GM23338 (cell line): ENCODE data around the gene HMGCS2. TPM values are rescaled to one million over a fixed set of nuclear protein-coding genes. Genes with fewer than 3 reads are reported as not detected.

Experiments
- ATAC-seq: fragments of 200-7000 bp; cut with Tn5 transposase; 3 replicates; pipeline ENCODE4 v1.9.1; 2020
- DNase-seq: peaks from one replicate; pipeline ENCODE4 v3.0.0-alpha.2; 2015; ENCODE audit warnings: low spot score
- H2AFZ ChIP-seq: fragments of 200-600 bp; sonication (generic); 2 replicates; pipeline ENCODE4 v1.8.0; 2016; ENCODE audit warnings: antibody characterized with exemption, mild to moderate bottlenecking, moderate library complexity
- H3F3A ChIP-seq: fragments of 200-600 bp; sonication (generic); replicated peaks from 2 replicates; pipeline ENCODE4 v1.8.0; 2017; ENCODE audit warnings: antibody characterized with exemption, mixed run types, low read depth
- H3K27ac ChIP-seq: fragments of 200-600 bp; sonication (generic); 2 replicates; pipeline ENCODE4 v1.6.1; 2016; ENCODE audit warnings: low read depth
- H3K27me3 ChIP-seq: fragments of 200-600 bp; sonication (generic); 2 replicates; pipeline ENCODE4 v1.8.0; 2016; ENCODE audit warnings: mild to moderate bottlenecking, mixed run types, moderate library complexity; ENCODE audit not compliant: insufficient read depth
- H3K36me3 ChIP-seq: fragments of 200-600 bp; sonication (generic); 2 replicates; pipeline ENCODE4 v1.8.0; 2016; ENCODE audit warnings: mild to moderate bottlenecking; ENCODE audit not compliant: insufficient read depth
- H3K4me1 ChIP-seq: fragments of 200-600 bp; sonication (generic); 2 replicates; pipeline ENCODE4 v1.8.0; 2016; ENCODE audit warnings: mild to moderate bottlenecking, moderate library complexity; ENCODE audit not compliant: insufficient read depth
- H3K4me2 ChIP-seq: fragments of 200-600 bp; sonication (generic); 2 replicates; pipeline ENCODE4 v1.7.1; 2017; ENCODE audit warnings: mixed run types
- H3K4me3 ChIP-seq: fragments of 200-600 bp; sonication (generic); 2 replicates; pipeline ENCODE4 v1.6.1; 2016; ENCODE audit warnings: mixed run types
- H3K79me2 ChIP-seq: fragments of 200-600 bp; sonication (generic); replicated peaks from 2 replicates; pipeline ENCODE4 v1.8.0; 2017; ENCODE audit warnings: mild to moderate bottlenecking; ENCODE audit not compliant: insufficient read depth
- H3K9me2 ChIP-seq: fragments of 200-600 bp; sonication (generic); 2 replicates; pipeline ENCODE4 v1.8.0; 2017; ENCODE audit not compliant: insufficient read depth
- H4K20me1 ChIP-seq: fragments of 200-600 bp; sonication (generic); replicated peaks from 2 replicates; pipeline ENCODE4 v1.8.0; 2017; ENCODE audit warnings: mild to moderate bottlenecking; ENCODE audit not compliant: insufficient read depth
- H3K27ac Mint-ChIP-seq: 2 replicates; pipeline ENCODE4 v1.8.0; 2020; ENCODE audit warnings: inconsistent platforms, mild to moderate bottlenecking, moderate library complexity, mixed read lengths
- H3K27me3 Mint-ChIP-seq: 3 replicates; pipeline ENCODE4 v1.8.0; 2022; ENCODE audit warnings: low read depth, mild to moderate bottlenecking, moderate library complexity, mixed read lengths, inconsistent platforms; ENCODE audit not compliant: insufficient read depth, poor library complexity
- H3K36me3 Mint-ChIP-seq: 3 replicates; pipeline ENCODE4 v1.8.0; 2021; ENCODE audit warnings: low read depth, mild to moderate bottlenecking, inconsistent platforms, moderate library complexity, mixed read lengths
- H3K4me1 Mint-ChIP-seq: 3 replicates; pipeline ENCODE4 v1.8.0; 2020; ENCODE audit warnings: mild to moderate bottlenecking, inconsistent platforms, mixed read lengths
- H3K4me3 Mint-ChIP-seq: 3 replicates; pipeline ENCODE4 v1.8.0; 2021; ENCODE audit warnings: moderate library complexity, mild to moderate bottlenecking, inconsistent platforms, mixed read lengths
- H3K9me3 Mint-ChIP-seq: 3 replicates; pipeline ENCODE4 v1.8.0; 2020; ENCODE audit warnings: moderate library complexity, mild to moderate bottlenecking, inconsistent platforms, mixed read lengths
- EZH2phosphoT487 ChIP-seq: fragments of 200-600 bp; sonication (generic); IDR thresholded peaks from one replicate; pipeline ENCODE4 v1.8.1; 2018; ENCODE audit warnings: antibody characterized with exemption; ENCODE audit not compliant: unreplicated experiment
- REST ChIP-seq: IDR thresholded peaks from one replicate; pipeline ENCODE4 v1.6.1; 2018; ENCODE audit warnings: antibody characterized with exemption; ENCODE audit not compliant: unreplicated experiment
- polyA plus RNA-seq: library from polyadenylated mRNA; unstranded; fragments of >200 nt; fragmentation: Nextera tagmentation; extraction: Ambion mirVana; gene quantifications from 2 replicates; pipeline ENCODE4 v1.2.1, GENCODE V29; 2016
- total RNA-seq: library from RNA; depleted of rRNA; stranded (reverse); fragments of >200 nt; shearing (Covaris generic); gene quantifications from 2 replicates; pipeline ENCODE4 v1.2.3, GENCODE V29; 2014
- TF ChIP-seq, protein P1 (sequence below): fragments of 250-450 bp; sonication (Bioruptor Pico); IDR thresholded peaks from 2 replicates; pipeline ENCODE4 v1.5.0; 2020; ENCODE audit warnings: mild to moderate bottlenecking, moderate library complexity

HMGCS2 gene
- total and polyA plus RNA-seq, 2 experiments from 2014 or later = not detected

DNA sequence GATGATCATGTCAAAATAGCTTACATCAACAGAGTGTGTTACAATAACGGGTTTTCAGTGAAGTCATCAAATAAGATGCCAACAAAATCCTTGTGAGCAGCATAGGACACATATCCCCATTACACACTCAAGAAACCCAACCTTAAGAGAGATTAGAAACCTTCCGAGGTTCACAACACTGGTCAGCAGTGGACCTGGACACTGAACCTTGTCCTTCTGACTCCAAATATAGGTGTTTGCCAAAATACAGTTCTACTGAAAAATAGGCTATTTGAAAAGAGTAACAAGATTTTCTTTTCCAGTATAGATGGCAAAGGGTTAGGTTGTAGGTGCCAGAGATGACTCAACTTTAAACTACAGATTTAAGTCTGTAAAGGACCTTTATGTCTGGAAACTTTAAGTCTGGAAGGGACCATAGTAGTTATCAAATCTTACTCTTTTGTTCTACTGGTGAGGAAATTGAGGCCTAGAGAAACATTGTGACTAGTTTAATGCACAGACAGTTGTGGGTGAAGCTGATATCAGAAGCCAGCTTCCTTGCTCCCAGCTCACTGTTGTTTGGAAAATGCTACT is 43.4 kb upstream of the HMGCS2 start:
- no peaks in the 10 kb centered on the region for H3K36me3 Mint-ChIP-seq
- no peaks in the 10 kb centered on the region for H4K20me1 ChIP-seq

DNA sequence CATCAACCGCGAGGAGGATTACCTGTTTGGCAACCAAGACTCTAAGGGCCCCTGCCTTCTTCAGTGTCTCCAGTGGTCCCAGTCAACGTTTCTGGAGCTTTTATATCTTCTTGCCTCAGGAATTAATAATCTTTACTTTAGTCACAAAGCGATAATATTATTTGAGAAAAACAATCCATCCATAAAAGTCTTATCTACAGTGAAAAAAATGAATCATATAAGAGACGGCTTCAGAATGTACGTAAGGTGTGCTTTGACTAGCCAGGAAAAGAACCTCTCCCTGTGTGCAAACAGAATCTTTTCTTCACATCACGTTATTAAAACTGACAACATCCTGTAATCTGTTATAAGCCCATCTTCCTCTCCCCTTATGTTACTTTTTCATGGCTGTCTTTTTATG is 42.7 kb upstream of the HMGCS2 start, which contains the start of gene REG4:
Gene REG4 (minus strand): TSS at position 74 of the 400 bp plus-strand sequence. CDS start 2,691 bp downstream, outside the sequence.
- no peak for DNase-seq
- no peaks in the 10 kb centered on the region for H3K27me3 Mint-ChIP-seq
- H3K4me1 ChIP-seq = no peaks in the 10 kb centered on the region
- H3F3A ChIP-seq = no peaks in the 10 kb centered on the region
- H3K27ac Mint-ChIP-seq = no peak within 1 kb of the TSS
- no peak within 1 kb of the TSS for H3K4me3 Mint-ChIP-seq
- ATAC-seq = no peak
- H3K9me3 Mint-ChIP-seq = no peaks in the 10 kb centered on the region
- H3K4me1 Mint-ChIP-seq = no peaks in the 10 kb centered on the region
- no peak within 1 kb of the TSS for H2AFZ ChIP-seq
- no peaks in the 10 kb centered on the region for H3K36me3 Mint-ChIP-seq
- no peaks in the 10 kb centered on the region for H4K20me1 ChIP-seq
- H3K27me3 ChIP-seq = no peaks in the 10 kb centered on the region
- no peaks in the 10 kb centered on the region for H3K79me2 ChIP-seq
- H3K27ac ChIP-seq = no peak within 1 kb of the TSS
- H3K4me2 ChIP-seq = no peak within 1 kb of the TSS
- H3K4me3 ChIP-seq = no peak within 1 kb of the TSS
- H3K9me2 ChIP-seq = no peaks in the 10 kb centered on the region
- H3K36me3 ChIP-seq = no peaks in the 10 kb centered on the region
- TF ChIP-seq EZH2phosphoT487 = no peak
- TF ChIP-seq, protein P1, sequence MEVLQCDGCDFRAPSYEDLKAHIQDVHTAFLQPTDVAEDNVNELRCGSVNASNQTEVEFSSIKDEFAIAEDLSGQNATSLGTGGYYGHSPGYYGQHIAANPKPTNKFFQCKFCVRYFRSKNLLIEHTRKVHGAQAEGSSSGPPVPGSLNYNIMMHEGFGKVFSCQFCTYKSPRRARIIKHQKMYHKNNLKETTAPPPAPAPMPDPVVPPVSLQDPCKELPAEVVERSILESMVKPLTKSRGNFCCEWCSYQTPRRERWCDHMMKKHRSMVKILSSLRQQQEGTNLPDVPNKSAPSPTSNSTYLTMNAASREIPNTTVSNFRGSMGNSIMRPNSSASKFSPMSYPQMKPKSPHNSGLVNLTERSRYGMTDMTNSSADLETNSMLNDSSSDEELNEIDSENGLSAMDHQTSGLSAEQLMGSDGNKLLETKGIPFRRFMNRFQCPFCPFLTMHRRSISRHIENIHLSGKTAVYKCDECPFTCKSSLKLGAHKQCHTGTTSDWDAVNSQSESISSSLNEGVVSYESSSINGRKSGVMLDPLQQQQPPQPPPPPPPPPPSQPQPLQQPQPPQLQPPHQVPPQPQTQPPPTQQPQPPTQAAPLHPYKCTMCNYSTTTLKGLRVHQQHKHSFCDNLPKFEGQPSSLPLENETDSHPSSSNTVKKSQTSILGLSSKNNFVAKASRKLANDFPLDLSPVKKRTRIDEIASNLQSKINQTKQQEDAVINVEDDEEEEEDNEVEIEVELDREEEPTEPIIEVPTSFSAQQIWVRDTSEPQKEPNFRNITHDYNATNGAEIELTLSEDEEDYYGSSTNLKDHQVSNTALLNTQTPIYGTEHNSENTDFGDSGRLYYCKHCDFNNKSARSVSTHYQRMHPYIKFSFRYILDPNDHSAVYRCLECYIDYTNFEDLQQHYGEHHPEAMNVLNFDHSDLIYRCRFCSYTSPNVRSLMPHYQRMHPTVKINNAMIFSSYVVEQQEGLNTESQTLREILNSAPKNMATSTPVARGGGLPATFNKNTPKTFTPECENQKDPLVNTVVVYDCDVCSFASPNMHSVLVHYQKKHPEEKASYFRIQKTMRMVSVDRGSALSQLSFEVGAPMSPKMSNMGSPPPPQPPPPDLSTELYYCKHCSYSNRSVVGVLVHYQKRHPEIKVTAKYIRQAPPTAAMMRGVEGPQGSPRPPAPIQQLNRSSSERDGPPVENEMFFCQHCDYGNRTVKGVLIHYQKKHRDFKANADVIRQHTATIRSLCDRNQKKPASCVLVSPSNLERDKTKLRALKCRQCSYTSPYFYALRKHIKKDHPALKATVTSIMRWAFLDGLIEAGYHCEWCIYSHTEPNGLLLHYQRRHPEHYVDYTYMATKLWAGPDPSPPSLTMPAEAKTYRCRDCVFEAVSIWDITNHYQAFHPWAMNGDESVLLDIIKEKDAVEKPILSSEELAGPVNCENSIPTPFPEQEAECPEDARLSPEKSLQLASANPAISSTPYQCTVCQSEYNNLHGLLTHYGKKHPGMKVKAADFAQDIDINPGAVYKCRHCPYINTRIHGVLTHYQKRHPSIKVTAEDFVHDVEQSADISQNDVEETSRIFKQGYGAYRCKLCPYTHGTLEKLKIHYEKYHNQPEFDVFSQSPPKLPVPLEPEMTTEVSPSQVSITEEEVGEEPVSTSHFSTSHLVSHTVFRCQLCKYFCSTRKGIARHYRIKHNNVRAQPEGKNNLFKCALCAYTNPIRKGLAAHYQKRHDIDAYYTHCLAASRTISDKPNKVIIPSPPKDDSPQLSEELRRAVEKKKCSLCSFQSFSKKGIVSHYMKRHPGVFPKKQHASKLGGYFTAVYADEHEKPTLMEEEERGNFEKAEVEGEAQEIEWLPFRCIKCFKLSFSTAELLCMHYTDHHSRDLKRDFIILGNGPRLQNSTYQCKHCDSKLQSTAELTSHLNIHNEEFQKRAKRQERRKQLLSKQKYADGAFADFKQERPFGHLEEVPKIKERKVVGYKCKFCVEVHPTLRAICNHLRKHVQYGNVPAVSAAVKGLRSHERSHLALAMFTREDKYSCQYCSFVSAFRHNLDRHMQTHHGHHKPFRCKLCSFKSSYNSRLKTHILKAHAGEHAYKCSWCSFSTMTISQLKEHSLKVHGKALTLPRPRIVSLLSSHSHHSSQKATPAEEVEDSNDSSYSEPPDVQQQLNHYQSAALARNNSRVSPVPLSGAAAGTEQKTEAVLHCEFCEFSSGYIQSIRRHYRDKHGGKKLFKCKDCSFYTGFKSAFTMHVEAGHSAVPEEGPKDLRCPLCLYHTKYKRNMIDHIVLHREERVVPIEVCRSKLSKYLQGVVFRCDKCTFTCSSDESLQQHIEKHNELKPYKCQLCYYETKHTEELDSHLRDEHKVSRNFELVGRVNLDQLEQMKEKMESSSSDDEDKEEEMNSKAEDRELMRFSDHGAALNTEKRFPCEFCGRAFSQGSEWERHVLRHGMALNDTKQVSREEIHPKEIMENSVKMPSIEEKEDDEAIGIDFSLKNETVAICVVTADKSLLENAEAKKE (CRISPR knock-in tag) = no peak

More for the DNA sequence above, 43.4 kb upstream of the HMGCS2 start:
- H3K27ac ChIP-seq = no peak overlapping the region
- no peak overlapping the region for H3K4me3 ChIP-seq
- no peak overlapping the region for H3K4me2 ChIP-seq
- H3K79me2 ChIP-seq = no peaks in the 10 kb centered on the region
- H3K36me3 ChIP-seq = no peaks in the 10 kb centered on the region
- no peaks in the 10 kb centered on the region for H3K27me3 ChIP-seq
- no peaks in the 10 kb centered on the region for H3F3A ChIP-seq
- Mint-ChIP-seq H3K27me3 (no peaks in the 10 kb centered on the region), H3K4me1 (no peaks in the 10 kb centered on the region), H3K4me3 (no peak overlapping the region), H3K27ac (no peak overlapping the region), H3K9me3 (no peaks in the 10 kb centered on the region)
- no peak overlapping the region for H2AFZ ChIP-seq
- no peaks in the 10 kb centered on the region for H3K4me1 ChIP-seq
- DNase-seq = no peak
- no peak for TF ChIP-seq REST
- H3K9me2 ChIP-seq = no peaks in the 10 kb centered on the region
- no peak for ATAC-seq
